Sciatic nerve (tissue), 2 donors: ENCODE measurements around the gene DIAPH3. TPM values are rescaled to one million over a fixed set of nuclear protein-coding genes. Genes with fewer than 3 reads are reported as not detected.

Experiments used
- ATAC-seq: fragments of 200-7000 bp; cut with Tn5 transposase; one replicate; pipeline ENCODE4 v1.9.1; 2020; ENCODE audit warnings: mild to moderate bottlenecking, moderate library complexity
- DNase-seq: peaks from one replicate; pipeline ENCODE4 v3.0.0-alpha.2; 2020; ENCODE audit warnings: low spot score
- intact Hi-C: fragments of 100-400 bp; cut with DNase I; formaldehyde crosslinking; loops from one replicate; pipeline ENCODE4 v1.14.2; 2022
- total RNA-seq: library from RNA; stranded (reverse); fragmentation: NEBNext Ultra II Directional; extraction: Animal tissue kit (Norgen Biotek cat#: 25700); gene quantifications from one replicate; pipeline ENCODE4 v1.2.1, GENCODE V29; 2021
- donor health status: DM: no; HTN: no; CAD: no.
- donor health status: DM: no; HTN: no; CAD: no.

DIAPH3 gene
- total RNA-seq, 1 donor from 2014 or later: 0.31 TPM

GRCh38 chr13:59715611-59716010 is 448.1 kb downstream of the DIAPH3 start:
- ATAC-seq (no peak), DNase-seq (no peak)
- intact Hi-C loops: no loop called here

- ATAC-seq (no peak), DNase-seq (no peak)
- intact Hi-C loops: no loop called here
Measured at GRCh38 chr13:59710996-59711701, 452.6 kb downstream of the DIAPH3 start.

- no peak for ATAC-seq
- no peak for DNase-seq
- intact Hi-C loops: no loop called here
Measured at GRCh38 chr13:59710416-59710815, 453.3 kb downstream of the DIAPH3 start.

- DNase-seq (no peak), ATAC-seq (no peak)
- intact Hi-C loops: no loop called here
Measured at GRCh38 chr13:59706101-59706976, 457.4 kb downstream of the DIAPH3 start.

- ATAC-seq (no peak), DNase-seq (no peak)
- intact Hi-C loops: no loop called here
Measured at GRCh38 chr13:59702269-59702668, 461.5 kb downstream of the DIAPH3 start.

GRCh38 chr13:59701261-59701660 is 462.5 kb downstream of the DIAPH3 start:
- DNase-seq: no peak
- intact Hi-C loops: no loop called here
- ATAC-seq: no peak

- ATAC-seq (no peak), DNase-seq (no peak)
- intact Hi-C loops: no loop called here
Measured at GRCh38 chr13:59700281-59700680, 463.4 kb downstream of the DIAPH3 start.

- intact Hi-C loops: no loop called here
- no peak for ATAC-seq
- no peak for DNase-seq
Measured at GRCh38 chr13:59696271-59696670, 467.5 kb downstream of the DIAPH3 start.

GRCh38 chr13:59691501-59692066 is 472.1 kb downstream of the DIAPH3 start:
- DNase-seq: no peak
- ATAC-seq: no peak
- intact Hi-C loops: no loop called here

- ATAC-seq (no peak), DNase-seq (no peak)
- intact Hi-C loops: no loop called here
Measured at GRCh38 chr13:59690857-59691500, 472.7 kb downstream of the DIAPH3 start.

- ATAC-seq: no peak
- intact Hi-C loops: no loop called here
Measured at GRCh38 chr13:59689057-59689456, 474.7 kb downstream of the DIAPH3 start.

GRCh38 chr13:59686798-59687394 is 476.8 kb downstream of the DIAPH3 start:
- intact Hi-C loops: no loop called here
- no peak for ATAC-seq
- no peak for DNase-seq

More at GRCh38 chr13:59689057-59689456, 474.7 kb downstream of the DIAPH3 start:
- no peak for DNase-seq

- ATAC-seq (no peak), DNase-seq (no peak)
- intact Hi-C loops: no loop called here
Measured at GRCh38 chr13:59684105-59684504, 479.6 kb downstream of the DIAPH3 start.

GRCh38 chr13:59681636-59682311 is 482.0 kb downstream of the DIAPH3 start:
- DNase-seq (no peak), ATAC-seq (no peak)
- intact Hi-C loops: no loop called here

GRCh38 chr13:59680429-59681024 is 483.2 kb downstream of the DIAPH3 start:
- ATAC-seq: no peak
- intact Hi-C loops: no loop called here

GRCh38 chr13:59679254-59679653 is 484.5 kb downstream of the DIAPH3 start:
- no peak for DNase-seq
- no peak for ATAC-seq
- intact Hi-C loops: no loop called here

More at GRCh38 chr13:59680429-59681024, 483.2 kb downstream of the DIAPH3 start:
- no peak for DNase-seq

GRCh38 chr13:59677966-59678814 is 485.5 kb downstream of the DIAPH3 start:
- intact Hi-C loops: no loop called here
- DNase-seq (no peak), ATAC-seq (peak; percentile 50)
